ENCODE results near the gene ORC4. TPM values are rescaled to one million over a fixed set of nuclear protein-coding genes. Genes with fewer than 3 reads are reported as not detected.
A peak's percentile ranks its signal among the peaks of the same experiment; 100 is the strongest.

The ORC4 gene
- total RNA-seq, 1 experiment from 2014 or later: 72.9 TPM

DNA sequence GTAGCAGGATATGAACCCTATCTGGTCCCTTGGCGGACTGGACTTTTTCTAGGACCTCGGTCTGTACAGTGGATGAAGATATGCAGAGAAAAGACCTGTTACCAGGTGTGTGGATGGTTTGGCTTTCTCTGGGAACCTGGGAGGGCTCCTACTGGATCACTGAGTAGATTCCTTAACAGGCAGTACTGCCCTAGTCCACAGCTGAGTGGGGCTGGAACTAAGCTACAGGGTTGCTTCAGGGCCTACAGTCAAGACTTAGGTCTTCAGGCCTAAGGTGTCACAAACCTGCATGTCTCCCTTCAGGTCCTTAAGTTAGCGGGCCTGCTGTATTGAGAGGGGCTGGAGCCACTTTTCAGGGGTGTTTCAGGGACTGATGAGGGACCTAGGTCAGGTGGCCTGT is 42.9 kb downstream of the ORC4 start:
- Histone ChIP-seq H3K9me3 (ENCODE audit: control insufficient read depth, low read depth, low read length) (no peaks in the 10 kb centered on the region), H3K18ac (ENCODE audit: insufficient read length, low read depth, low read length) (no peak overlapping the region), H3K79me2 (ENCODE audit: insufficient read depth, low read length) (peaks cover 7% of the 10 kb centered on the region; the same call in 1 of the 2 replicates), H3T11ph (ENCODE audit: low read length) (no peak overlapping the region), H2BK20ac (ENCODE audit: low read depth, low read length, poor library complexity, severe bottlenecking) (no peak overlapping the region), H3K4me1 (ENCODE audit: insufficient read depth, low read length) (no peaks in the 10 kb centered on the region), H2BK5ac (ENCODE audit: insufficient read length, low read length) (no peak overlapping the region), H2BK120ac (ENCODE audit: low read depth, low read length, poor library complexity, severe bottlenecking) (no peak overlapping the region), H2BK12ac (ENCODE audit: insufficient read length, low read depth, low read length) (no peak overlapping the region), H4K20me1 (ENCODE audit: control insufficient read depth, insufficient read depth, insufficient read length) (no peaks in the 10 kb centered on the region), H3K79me1 (ENCODE audit: insufficient read depth, low read depth, low read length, poor library complexity, severe bottlenecking) (no peaks in the 10 kb centered on the region), H3K23ac (ENCODE audit: insufficient read length, low read depth, low read length) (no peak overlapping the region), H3K9ac (ENCODE audit: extremely low read depth, insufficient read length, low read length) (no peak overlapping the region), H3K14ac (ENCODE audit: insufficient read depth, low read length) (no peak overlapping the region), H4K5ac (ENCODE audit: insufficient read length, low read depth, low read length) (no peak overlapping the region), H3K4me2 (ENCODE audit: insufficient read depth, insufficient read length, low read length) (no peak overlapping the region), H3K27me3 (ENCODE audit: insufficient read depth, low read length) (no peaks in the 10 kb centered on the region), H2AFZ (ENCODE audit: low read length) (no peak overlapping the region), H2AK5ac (ENCODE audit: insufficient read length, low read length) (no peak overlapping the region), H2BK15ac (ENCODE audit: low read depth, low read length) (no peak overlapping the region), H3K23me2 (ENCODE audit: insufficient read length, low read depth, low read length, poor library complexity, severe bottlenecking) (no peaks in the 10 kb centered on the region), H4K8ac (replicated peaks; ENCODE audit: insufficient read length, low read depth, low read length) (no peak overlapping the region), H3K27ac (ENCODE audit: insufficient read length, low read depth, low read length) (no peak overlapping the region), H4K91ac (ENCODE audit: insufficient read length, low read depth, low read length) (no peak overlapping the region), H3K4ac (ENCODE audit: low read depth, low read length) (no peak overlapping the region), H3K56ac (ENCODE audit: insufficient read length, low read depth, low read length) (no peak overlapping the region)
- Mint-ChIP-seq H3K4me1 (peaks cover 5 to 17% of the 10 kb centered on the region in 2 experiments; a peak in 3 of 4 replicates), H3K36me3 (ENCODE audit: insufficient read depth in 1 of 3, low read depth in 3 of 3) (peaks cover 0 to 10% (median 7%) of the 10 kb centered on the region in 3 experiments; a peak in 4 of 7 replicates), H3K9me3 (no peaks in the 10 kb centered on the region), H3K27me3 (ENCODE audit: low read depth) (no peaks in the 10 kb centered on the region), H3K4me3 (no peak overlapping the region), H3K27ac (peak overlapping the region in 2 of 3 experiments; percentile 49 to 75; a peak in 3 of 7 replicates)
- no peak for DNase-seq
- TF ChIP-seq, protein P1, sequence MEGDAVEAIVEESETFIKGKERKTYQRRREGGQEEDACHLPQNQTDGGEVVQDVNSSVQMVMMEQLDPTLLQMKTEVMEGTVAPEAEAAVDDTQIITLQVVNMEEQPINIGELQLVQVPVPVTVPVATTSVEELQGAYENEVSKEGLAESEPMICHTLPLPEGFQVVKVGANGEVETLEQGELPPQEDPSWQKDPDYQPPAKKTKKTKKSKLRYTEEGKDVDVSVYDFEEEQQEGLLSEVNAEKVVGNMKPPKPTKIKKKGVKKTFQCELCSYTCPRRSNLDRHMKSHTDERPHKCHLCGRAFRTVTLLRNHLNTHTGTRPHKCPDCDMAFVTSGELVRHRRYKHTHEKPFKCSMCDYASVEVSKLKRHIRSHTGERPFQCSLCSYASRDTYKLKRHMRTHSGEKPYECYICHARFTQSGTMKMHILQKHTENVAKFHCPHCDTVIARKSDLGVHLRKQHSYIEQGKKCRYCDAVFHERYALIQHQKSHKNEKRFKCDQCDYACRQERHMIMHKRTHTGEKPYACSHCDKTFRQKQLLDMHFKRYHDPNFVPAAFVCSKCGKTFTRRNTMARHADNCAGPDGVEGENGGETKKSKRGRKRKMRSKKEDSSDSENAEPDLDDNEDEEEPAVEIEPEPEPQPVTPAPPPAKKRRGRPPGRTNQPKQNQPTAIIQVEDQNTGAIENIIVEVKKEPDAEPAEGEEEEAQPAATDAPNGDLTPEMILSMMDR (conservative IDR thresholded peaks at IDR 0.05): no peak
- WGBS (ENCODE audit: extremely low coverage, insufficient read length, low lambda C conversion rate): no CpG with 5 or more reads among the region's 3 CpGs
